Panc1 (cell line): ENCODE measurements around the gene SLF1. TPM values are rescaled to one million over a fixed set of nuclear protein-coding genes. Genes with fewer than 3 reads are reported as not detected.

ENCODE experiments used
- ATAC-seq: fragments of 200-7000 bp; cut with Tn5 transposase; 2 replicates; pipeline ENCODE4 v1.9.1; 2020; ENCODE audit warnings: mild to moderate bottlenecking, moderate library complexity
- BruUV-seq: library from RNA; stranded (reverse); fragments of 400-500 nt; replicated peaks from 2 replicates; lab custom pipeline; 2021; lab: Mats Ljungman, UMichigan
- CTCF ChIA-PET: fragments of 300-600 bp; sonication (Branson Sonifier 250); formaldehyde crosslinking; loops from one replicate; lab custom pipeline; 2022; ENCODE audit warnings: antibody characterized with exemption; lab: Charles Lee
- POLR2A ChIA-PET: fragments of 300-600 bp; sonication (Branson Sonifier 250); formaldehyde crosslinking; loops from one replicate; lab custom pipeline; 2022; ENCODE audit warnings: antibody characterized with exemption; lab: Charles Lee
- DNase-seq: peaks from one replicate; pipeline ENCODE4 v3.0.0-alpha.2; 2010; ENCODE audit warnings: low read depth, low spot score
- H3K27ac ChIP-seq: 2 replicates; pipeline ENCODE4 v1.5.1; 2011; ENCODE audit warnings: mild to moderate bottlenecking, low read length, inconsistent platforms
- H3K27me3 ChIP-seq: fragments of 200-500 bp; sonication (Bioruptor generic); 2 replicates; pipeline ENCODE4 v1.6.0; 2014; ENCODE audit warnings: low read length, inconsistent platforms; ENCODE audit not compliant: control insufficient read depth, insufficient read depth
- H3K36me3 ChIP-seq: fragments of 200-500 bp; sonication (Bioruptor generic); 2 replicates; pipeline ENCODE4 v1.5.1; 2014; ENCODE audit warnings: inconsistent platforms, mild to moderate bottlenecking, low read length, moderate library complexity; ENCODE audit not compliant: control insufficient read depth, insufficient read depth
- H3K4me1 ChIP-seq: 2 replicates; pipeline ENCODE4 v1.5.1; 2011; ENCODE audit warnings: inconsistent platforms, mild to moderate bottlenecking, low read length, moderate library complexity; ENCODE audit not compliant: control insufficient read depth, insufficient read depth
- H3K4me3 ChIP-seq, 2 experiments: 2 replicates each; pipeline ENCODE4 v1.5.1; 2011 to 2012; ENCODE audit warnings: low read depth in 2 of 2, low read length in 2 of 2, mild to moderate bottlenecking in 2 of 2, inconsistent platforms in 1 of 2, moderate library complexity in 1 of 2
- H3K9me3 ChIP-seq: fragments of 200-500 bp; sonication (Bioruptor generic); 2 replicates; pipeline ENCODE4 v1.5.1; 2014; ENCODE audit warnings: low read depth, mild to moderate bottlenecking, inconsistent platforms, low read length, moderate library complexity; ENCODE audit not compliant: control insufficient read depth, insufficient read depth
- POLR2AphosphoS5 ChIP-seq: IDR thresholded peaks from 2 replicates; pipeline ENCODE4 v1.6.1; 2012; ENCODE audit warnings: mild to moderate bottlenecking, low read depth, low read length, moderate library complexity
- SIN3A ChIP-seq: IDR thresholded peaks from 2 replicates; pipeline ENCODE4 v1.6.1; 2012; ENCODE audit warnings: low read depth, mild to moderate bottlenecking, low read length, moderate library complexity, borderline replicate concordance; ENCODE audit not compliant: insufficient read depth
- TCF7L2 ChIP-seq: IDR thresholded peaks from 2 replicates; pipeline ENCODE4 v1.6.1; 2011; ENCODE audit warnings: mild to moderate bottlenecking, low read depth, low read length, inconsistent platforms
- in situ Hi-C: cut with HindIII; loops from 2 replicates; pipeline ENCODE4 v1.10.0; 2016; ENCODE audit warnings: low sequenced_read_pairs, low pct_unique_long_range_greater_than_20kb
- intact Hi-C: fragments of 100-400 bp; cut with micrococcal nuclease; formaldehyde crosslinking; loops from one replicate; pipeline ENCODE4 v1.10.0; 2022; ENCODE audit not compliant: unreplicated experiment
- total RNA-seq: library from RNA; stranded (reverse); gene quantifications from one replicate; pipeline ENCODE4 v1.2.1, GENCODE V29; 2021; ENCODE audit not compliant: unreplicated experiment
- TF ChIP-seq, protein P1 (sequence below): fragments of 450-650 bp; IDR thresholded peaks from 2 replicates; pipeline ENCODE4 v1.5.1; 2017; ENCODE audit warnings: mild to moderate bottlenecking
- TF ChIP-seq, protein P2 (sequence below), 2 experiments: IDR thresholded peaks; 2 replicates each; pipeline ENCODE4 v1.6.1; 2011 to 2012; ENCODE audit warnings: low read depth in 2 of 2, control low read depth in 1 of 2, low read length in 1 of 2, mild to moderate bottlenecking in 1 of 2, moderate library complexity in 1 of 2; ENCODE audit not compliant: insufficient read depth in 1 of 2

SLF1 gene
- total RNA-seq, 1 experiment from 2014 or later: 9.7 TPM

DNA sequence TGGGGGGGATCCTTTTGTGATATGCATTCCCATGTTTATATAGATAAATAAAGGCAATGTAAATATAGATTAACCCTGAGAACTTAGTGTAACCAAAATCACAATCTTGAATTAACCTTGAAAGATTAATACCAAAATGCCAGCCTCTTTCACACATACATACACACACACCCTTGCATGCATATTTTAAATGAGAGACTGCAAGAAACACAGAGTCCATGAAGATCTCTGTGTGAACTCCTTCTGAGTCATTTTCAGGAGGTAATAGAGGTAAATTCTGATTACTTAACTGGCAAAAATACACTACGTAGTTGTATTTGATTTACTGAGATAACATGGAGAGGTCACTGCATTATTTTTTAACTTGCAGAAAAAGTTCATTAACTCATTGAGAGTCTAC is 118.0 kb downstream of the SLF1 start:
- no peak overlapping the region for H3K27ac ChIP-seq
- in situ Hi-C loops (no loop called here), intact Hi-C loops (loop anchor here (5.0 kb wide), 1 partner anchor 209 kb away; no protein-coding TSS in a partner anchor)
- no peak overlapping the region for H3K4me3 ChIP-seq
- H3K4me1 ChIP-seq: no peaks in the 10 kb centered on the region
- no TSS peak for BruUV-seq
- H3K9me3 ChIP-seq: no peaks in the 10 kb centered on the region
- CTCF ChIA-PET: no interaction called here
- no peaks in the 10 kb centered on the region for H3K36me3 ChIP-seq
- no peak for TF ChIP-seq SIN3A
- TF ChIP-seq, protein P1, sequence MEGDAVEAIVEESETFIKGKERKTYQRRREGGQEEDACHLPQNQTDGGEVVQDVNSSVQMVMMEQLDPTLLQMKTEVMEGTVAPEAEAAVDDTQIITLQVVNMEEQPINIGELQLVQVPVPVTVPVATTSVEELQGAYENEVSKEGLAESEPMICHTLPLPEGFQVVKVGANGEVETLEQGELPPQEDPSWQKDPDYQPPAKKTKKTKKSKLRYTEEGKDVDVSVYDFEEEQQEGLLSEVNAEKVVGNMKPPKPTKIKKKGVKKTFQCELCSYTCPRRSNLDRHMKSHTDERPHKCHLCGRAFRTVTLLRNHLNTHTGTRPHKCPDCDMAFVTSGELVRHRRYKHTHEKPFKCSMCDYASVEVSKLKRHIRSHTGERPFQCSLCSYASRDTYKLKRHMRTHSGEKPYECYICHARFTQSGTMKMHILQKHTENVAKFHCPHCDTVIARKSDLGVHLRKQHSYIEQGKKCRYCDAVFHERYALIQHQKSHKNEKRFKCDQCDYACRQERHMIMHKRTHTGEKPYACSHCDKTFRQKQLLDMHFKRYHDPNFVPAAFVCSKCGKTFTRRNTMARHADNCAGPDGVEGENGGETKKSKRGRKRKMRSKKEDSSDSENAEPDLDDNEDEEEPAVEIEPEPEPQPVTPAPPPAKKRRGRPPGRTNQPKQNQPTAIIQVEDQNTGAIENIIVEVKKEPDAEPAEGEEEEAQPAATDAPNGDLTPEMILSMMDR: no peak
- no peak for TF ChIP-seq POLR2AphosphoS5
- no peak for TF ChIP-seq TCF7L2
- TF ChIP-seq, protein P2, sequence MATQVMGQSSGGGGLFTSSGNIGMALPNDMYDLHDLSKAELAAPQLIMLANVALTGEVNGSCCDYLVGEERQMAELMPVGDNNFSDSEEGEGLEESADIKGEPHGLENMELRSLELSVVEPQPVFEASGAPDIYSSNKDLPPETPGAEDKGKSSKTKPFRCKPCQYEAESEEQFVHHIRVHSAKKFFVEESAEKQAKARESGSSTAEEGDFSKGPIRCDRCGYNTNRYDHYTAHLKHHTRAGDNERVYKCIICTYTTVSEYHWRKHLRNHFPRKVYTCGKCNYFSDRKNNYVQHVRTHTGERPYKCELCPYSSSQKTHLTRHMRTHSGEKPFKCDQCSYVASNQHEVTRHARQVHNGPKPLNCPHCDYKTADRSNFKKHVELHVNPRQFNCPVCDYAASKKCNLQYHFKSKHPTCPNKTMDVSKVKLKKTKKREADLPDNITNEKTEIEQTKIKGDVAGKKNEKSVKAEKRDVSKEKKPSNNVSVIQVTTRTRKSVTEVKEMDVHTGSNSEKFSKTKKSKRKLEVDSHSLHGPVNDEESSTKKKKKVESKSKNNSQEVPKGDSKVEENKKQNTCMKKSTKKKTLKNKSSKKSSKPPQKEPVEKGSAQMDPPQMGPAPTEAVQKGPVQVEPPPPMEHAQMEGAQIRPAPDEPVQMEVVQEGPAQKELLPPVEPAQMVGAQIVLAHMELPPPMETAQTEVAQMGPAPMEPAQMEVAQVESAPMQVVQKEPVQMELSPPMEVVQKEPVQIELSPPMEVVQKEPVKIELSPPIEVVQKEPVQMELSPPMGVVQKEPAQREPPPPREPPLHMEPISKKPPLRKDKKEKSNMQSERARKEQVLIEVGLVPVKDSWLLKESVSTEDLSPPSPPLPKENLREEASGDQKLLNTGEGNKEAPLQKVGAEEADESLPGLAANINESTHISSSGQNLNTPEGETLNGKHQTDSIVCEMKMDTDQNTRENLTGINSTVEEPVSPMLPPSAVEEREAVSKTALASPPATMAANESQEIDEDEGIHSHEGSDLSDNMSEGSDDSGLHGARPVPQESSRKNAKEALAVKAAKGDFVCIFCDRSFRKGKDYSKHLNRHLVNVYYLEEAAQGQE (IDR thresholded peaks at IDR 0.05; ENCODE audit: insufficient read depth in 1 of 2, low read depth in 2 of 2, low read length in 1 of 2): no peak
- no peak for DNase-seq
- ATAC-seq: no peak
- H3K27me3 ChIP-seq: no peaks in the 10 kb centered on the region
- POLR2A ChIA-PET: no interaction called here

DNA sequence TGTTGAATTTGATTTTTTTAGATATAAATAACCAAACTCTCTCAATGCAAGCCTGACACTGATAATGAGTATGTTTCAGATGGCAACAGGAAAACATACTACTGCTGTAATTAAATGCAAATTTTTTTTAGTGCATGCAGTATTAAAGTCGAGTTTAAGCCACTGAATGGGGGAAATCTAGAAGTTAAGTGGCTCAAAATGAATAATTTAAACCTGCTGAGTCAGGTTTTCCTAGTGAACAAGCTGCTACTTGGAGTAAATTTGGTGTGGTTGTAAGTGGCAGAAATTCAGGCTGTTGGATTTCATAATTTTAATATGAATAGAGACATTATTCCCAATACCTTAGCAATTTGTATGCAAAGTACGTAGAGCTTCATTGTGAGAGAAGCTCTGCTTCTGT is 121.8 kb downstream of the SLF1 start:
- BruUV-seq: no TSS peak
- Histone ChIP-seq H3K4me3 (no peak overlapping the region), H3K4me1 (no peaks in the 10 kb centered on the region), H3K9me3 (no peaks in the 10 kb centered on the region), H3K27me3 (no peaks in the 10 kb centered on the region), H3K27ac (no peak overlapping the region), H3K36me3 (no peaks in the 10 kb centered on the region)
- intact Hi-C loops (no loop called here), in situ Hi-C loops (no loop called here)
- DNase-seq (no peak), ATAC-seq (no peak)
- ChIA-PET POLR2A (interaction anchor here (0.6 kb wide), 1 partner anchor 1560 kb away, joined by 7 read pairs; no protein-coding TSS in a partner anchor), CTCF (no interaction called here)
- TF ChIP-seq SIN3A (no peak), POLR2AphosphoS5 (no peak), TCF7L2 (no peak)
- TF ChIP-seq, protein P2 (IDR thresholded peaks at IDR 0.05; ENCODE audit: insufficient read depth in 1 of 2, low read depth in 2 of 2, low read length in 1 of 2): no peak
- TF ChIP-seq, protein P1: no peak
